ENCODE results near the gene CRYGB.
A peak's percentile ranks its signal among the peaks of the same experiment; 100 is the strongest.
"Not testable (repeated sequence)": the region's sequence is repeated elsewhere in the genome, so short reads cannot be mapped to it uniquely, and the experiment has no call there.

Gene CRYGB

DNA sequence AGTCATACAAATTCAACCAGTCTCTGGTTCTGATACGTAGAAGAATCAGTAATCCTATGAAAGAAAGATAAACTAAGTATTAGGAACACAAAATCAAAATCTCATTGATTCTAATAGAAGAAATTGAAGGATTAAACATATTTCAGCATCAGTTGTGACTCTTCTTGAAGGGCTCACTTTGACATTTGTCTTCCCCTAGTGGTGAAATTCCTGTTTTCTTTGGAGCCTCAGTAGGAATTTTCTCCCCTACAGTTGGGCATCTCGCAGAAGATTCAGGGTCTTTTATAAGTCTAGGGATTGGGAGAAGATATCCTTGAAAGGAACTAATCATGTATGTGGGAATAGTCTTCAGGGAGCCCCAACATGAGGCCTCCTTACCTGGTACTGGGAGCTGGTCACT is 2.8 kb upstream of the CRYGB start:
- DNase-seq, result no peak

DNA sequence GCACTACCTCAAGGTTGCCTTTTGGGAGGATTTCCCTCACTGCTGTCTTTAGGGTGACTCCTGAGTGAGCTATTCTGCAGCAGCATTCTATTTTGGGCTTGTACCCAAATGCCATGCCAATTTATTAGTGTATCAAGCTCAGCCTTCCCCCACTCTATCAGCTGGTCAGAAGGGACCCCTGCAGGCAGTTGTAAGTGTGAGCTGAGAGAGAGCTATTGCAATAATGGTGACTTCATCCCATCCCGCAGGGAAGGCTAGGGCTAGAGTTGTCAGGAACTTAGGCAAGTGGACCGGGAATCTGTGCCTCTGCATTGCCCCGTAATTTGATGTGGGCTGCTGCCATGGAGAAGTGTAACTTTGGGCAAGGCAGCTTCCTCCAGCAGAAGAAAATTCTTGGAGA is 1.8 kb upstream of the CRYGB start:
- no peak for DNase-seq

GRCh38 chr2:208147008-208147407 is 1.1 kb upstream of the CRYGB start:
- no peak for DNase-seq

DNA sequence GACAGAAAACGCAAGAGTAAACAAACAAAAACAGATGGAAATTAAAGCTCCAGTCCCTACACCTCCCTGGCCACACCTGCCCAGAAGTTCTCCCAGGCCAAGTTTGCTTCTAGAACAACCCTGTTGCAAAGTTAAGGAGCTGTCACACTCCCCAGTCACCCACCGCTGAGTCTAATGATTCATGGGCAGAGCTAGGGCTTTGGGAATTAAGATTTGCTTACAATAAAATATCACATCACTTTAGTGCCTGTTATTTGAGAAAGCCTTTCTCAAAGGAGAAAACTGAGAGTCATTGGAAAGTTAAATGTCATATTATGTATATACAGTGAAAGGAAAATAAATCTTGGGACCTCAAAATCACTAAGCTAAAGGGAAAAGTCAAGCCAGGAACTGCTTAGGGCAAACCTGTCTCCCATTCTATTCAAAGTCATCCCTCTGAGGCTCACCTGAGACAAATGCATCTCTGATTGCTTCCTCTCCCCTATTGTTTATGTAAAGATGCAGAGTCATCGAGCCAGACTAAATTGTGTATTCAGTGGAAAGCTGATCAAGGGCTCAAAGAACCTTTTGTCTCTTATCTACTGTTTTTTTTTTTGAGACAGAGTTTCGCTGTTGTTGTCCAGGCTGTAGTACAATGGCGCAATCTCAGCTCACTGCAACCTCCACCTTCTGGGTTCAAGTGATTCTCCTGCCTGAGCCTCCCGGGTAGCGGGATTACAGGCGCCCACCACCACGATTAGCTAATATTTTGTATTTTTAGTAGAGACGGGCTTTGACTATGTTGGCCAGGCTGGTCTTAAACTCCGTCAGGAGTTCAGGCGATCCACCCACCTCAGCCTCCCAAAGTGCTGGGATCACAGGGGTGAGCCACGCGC is 2.8 kb downstream of the CRYGB start:
- DNase-seq, result no peak

- peak; percentile 6 for DNase-seq
Measured at GRCh38 chr2:208142240-208142924, 3.6 kb downstream of the CRYGB start.

GRCh38 chr2:208139447-208139846 is 6.5 kb downstream of the CRYGB start:
- no peak for DNase-seq

GRCh38 chr2:208138334-208138733 is 7.6 kb downstream of the CRYGB start:
- not testable (repeated sequence) for DNase-seq

DNA sequence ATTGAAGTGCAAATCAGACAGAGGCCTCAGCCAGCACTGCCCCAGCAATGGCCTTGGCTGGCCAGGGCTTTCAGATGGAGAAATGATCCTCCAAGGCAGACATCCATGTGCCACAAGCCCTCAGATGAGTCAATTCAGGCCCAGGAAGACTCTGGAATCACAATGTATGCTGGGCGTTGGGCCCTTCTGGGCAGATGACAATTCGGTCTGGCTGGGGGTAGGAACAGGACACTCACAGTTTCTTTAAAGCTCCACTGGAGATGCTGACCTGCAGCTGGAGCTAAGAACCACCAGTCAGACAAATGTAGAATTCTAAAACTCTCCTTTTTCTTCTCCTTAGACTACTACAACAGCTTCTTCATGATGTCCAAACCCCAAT is 9.3 kb downstream of the CRYGB start:
- no peak for DNase-seq

DNA sequence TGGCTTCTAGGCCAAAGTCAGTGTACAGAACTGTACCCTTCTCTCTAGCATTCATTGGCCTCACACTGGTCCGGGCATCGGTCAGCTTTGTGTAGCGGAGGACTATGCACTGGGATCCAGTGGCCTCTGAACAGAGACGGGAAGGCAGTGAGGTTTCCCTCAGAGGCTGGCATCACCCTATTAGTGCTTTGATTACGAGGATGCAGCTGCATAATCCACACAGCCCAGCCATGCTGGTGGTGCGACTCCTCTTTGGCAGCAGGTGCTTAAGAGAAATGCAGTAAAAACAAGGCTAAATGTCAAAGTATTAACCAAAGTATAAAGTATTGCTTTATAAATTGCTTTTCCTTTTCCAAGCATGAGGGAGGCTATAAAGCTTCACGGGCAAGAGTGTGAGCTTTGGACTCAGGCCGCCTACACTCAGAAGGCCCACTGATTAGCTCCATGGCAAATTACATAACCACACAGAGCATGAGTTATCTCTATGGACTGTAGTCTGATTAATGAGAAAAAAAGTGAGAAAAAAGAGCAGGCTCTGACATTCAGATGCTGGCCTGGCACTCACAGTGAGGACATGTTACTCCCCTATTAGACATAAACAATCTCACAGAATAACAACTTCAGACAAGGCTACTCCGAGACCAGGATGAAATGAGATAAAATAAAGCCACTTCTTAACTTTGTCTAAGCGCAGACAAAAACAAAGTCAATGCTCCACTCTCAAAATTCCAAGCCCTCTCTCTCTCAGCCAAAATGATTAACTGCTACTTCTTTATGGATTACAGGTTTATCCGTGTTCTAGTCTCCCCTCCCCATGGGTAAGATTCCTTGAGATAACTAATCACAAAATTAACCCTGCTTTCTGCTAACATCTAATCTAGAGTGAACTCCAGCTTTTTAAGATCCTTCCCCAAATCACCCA is 9.9 kb downstream of the CRYGB start:
- DNase-seq, result no peak

GRCh38 chr2:208134928-208135586 is 10.9 kb downstream of the CRYGB start:
- DNase-seq, result no peak

GRCh38 chr2:208130712-208131110 is 15.2 kb downstream of the CRYGB start:
- DNase-seq, result no peak

GRCh38 chr2:208129744-208130711 is 15.9 kb downstream of the CRYGB start, which contains the start of gene CRYGC:
TSS of gene CRYGC (minus strand) at chr2:208129828. CDS start at chr2:208129792, 36 bp downstream.
- no peak for DNase-seq

DNA sequence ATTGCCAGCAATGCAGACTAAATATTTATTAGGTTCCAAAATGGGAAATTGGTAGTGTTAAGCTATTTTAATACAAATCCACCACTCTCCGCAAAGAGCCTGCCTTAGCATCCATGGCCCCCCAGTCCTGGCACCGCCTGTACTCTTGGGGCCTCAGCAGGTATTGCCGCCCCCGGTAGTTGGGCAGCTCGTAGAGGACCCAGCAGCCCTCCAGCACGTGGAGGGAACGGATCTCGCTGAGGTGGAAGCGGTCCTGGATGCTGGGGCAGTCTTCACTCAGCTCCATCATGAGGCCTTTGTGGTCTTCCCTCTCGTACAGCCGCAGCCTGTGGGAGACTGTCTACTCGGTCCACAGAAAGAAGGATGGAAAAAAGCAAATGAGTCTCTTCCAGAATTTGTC is 17.8 kb downstream of the CRYGB start:
- no peak for DNase-seq

- no peak for DNase-seq
Measured at GRCh38 chr2:208127090-208127489, 18.9 kb downstream of the CRYGB start.

GRCh38 chr2:208125251-208125650 is 20.7 kb downstream of the CRYGB start:
- no peak for DNase-seq

GRCh38 chr2:208124013-208124715 is 21.8 kb downstream of the CRYGB start, which contains the start of gene CRYGD:
TSS of gene CRYGD (minus strand) at chr2:208124524. CDS start at chr2:208124473, 51 bp downstream.
- not testable (repeated sequence) for DNase-seq

- DNase-seq, result no peak
Measured at GRCh38 chr2:208122248-208122647, 23.7 kb downstream of the CRYGB start.

- no peak for DNase-seq
Measured at GRCh38 chr2:208118918-208119317, 27.0 kb downstream of the CRYGB start.

DNA sequence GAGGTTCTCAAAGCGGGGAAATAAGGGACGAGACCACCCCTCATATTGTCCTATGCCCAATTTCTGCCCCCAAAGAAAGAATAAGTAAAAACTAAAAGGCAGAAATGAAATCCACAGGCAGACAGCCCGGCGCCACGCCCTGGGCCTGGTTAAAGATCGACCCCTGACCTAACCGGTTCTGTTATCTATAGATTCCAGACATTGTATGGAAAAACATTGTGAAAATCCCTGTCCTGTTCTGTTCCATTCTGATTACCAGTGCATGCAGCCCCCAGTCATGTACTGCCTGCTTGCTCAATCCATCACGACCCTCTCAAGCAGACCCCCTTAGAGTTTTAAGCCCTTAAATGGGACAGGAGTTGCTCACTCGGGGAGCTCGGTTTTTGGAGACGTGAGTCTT is 28.6 kb downstream of the CRYGB start:
- not testable (repeated sequence) for DNase-seq

DNA sequence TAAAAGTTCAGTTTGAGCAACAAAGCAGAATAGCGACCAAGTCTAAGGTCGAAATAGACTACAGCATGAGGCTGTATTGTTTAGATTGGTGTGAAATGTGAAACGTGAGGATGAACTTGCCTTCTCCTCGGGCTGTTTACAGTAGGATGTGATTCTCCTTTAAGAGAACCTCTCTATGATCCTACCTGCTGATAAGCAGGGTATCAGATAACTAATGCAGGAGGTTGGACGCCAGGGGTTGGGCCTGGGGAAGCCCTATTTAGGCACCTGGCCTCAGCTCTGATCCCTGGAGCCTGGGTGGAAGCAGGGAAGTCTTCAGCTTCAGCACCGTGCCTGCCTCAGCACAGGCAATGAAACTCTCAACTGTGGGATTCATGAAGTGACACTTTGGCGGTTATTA is 33.0 kb downstream of the CRYGB start:
- no peak for DNase-seq

Measured in fibroblast of skin of back (primary cell).